Suprapubic skin (tissue), 4 donors: Measurements from ENCODE around the gene FARS2. TPM values are rescaled to one million over a fixed set of nuclear protein-coding genes. Genes with fewer than 3 reads are reported as not detected.

Experiments
- DNase-seq, 2 donors: peaks; one replicate each; pipeline ENCODE4 v3.0.0-alpha.2; 2019; ENCODE audit warnings: low spot score in 2 of 2
- H3K27ac ChIP-seq: fragments of 200-600 bp; sonication (generic); one replicate; pipeline ENCODE4 v1.5.1; 2019
- H3K27me3 ChIP-seq: fragments of 200-600 bp; sonication (generic); one replicate; pipeline ENCODE4 v1.5.1; 2019
- H3K36me3 ChIP-seq: fragments of 200-600 bp; sonication (generic); one replicate; pipeline ENCODE4 v1.5.1; 2019
- H3K4me1 ChIP-seq: fragments of 200-600 bp; sonication (generic); one replicate; pipeline ENCODE4 v1.5.1; 2019
- H3K4me3 ChIP-seq: fragments of 200-600 bp; sonication (generic); one replicate; pipeline ENCODE4 v1.5.1; 2019; ENCODE audit warnings: mild to moderate bottlenecking
- H3K9me3 ChIP-seq: fragments of 200-600 bp; sonication (generic); one replicate; pipeline ENCODE4 v1.5.1; 2019
- CTCF ChIP-seq, 2 donors: fragments of 200-600 bp in 1 of 2; fragments of 450-650 bp in 1 of 2; sonication (generic) in 1 of 2; IDR thresholded peaks; one replicate each; pipeline ENCODE4 v1.5.1; 2016 to 2019; ENCODE audit warnings: antibody characterized with exemption in 2 of 2, mild to moderate bottlenecking in 1 of 2, moderate library complexity in 1 of 2
- EP300 ChIP-seq: sonication (generic); formaldehyde crosslinking; IDR thresholded peaks from one replicate; pipeline ENCODE4 v1.6.1; 2017; ENCODE audit warnings: antibody characterized with exemption
- POLR2A ChIP-seq, 2 donors: fragments of 450-650 bp; IDR thresholded peaks; one replicate each; pipeline ENCODE4 v1.6.1; 2017; ENCODE audit warnings: antibody characterized with exemption in 2 of 2, mild to moderate bottlenecking in 2 of 2, moderate library complexity in 2 of 2
- POLR2AphosphoS5 ChIP-seq, 3 donors: sonication (generic); formaldehyde crosslinking; IDR thresholded peaks; one replicate each; pipeline ENCODE4 v1.6.1; 2017; ENCODE audit warnings: antibody characterized with exemption in 3 of 3
- WGBS: methylation state at CpG from one replicate; pipeline ENCODE4 v1.1.5; 2018; 5-methylcytosine and 5-hydroxymethylcytosine counted together
- total RNA-seq, 4 donors: library from RNA; depleted of rRNA; stranded (reverse); fragments of >200 nt; gene quantifications; one replicate each; pipeline ENCODE4 v1.1.0, GENCODE V29; 2016

FARS2 gene
- total RNA-seq, 4 donors from 2014 or later = 15.0 to 22.4 (median 20.1) TPM

- no peak for DNase-seq
- H3K36me3 ChIP-seq = peaks cover 3% of the 10 kb centered on the region
- no peaks in the 10 kb centered on the region for H3K9me3 ChIP-seq
- TF ChIP-seq EP300 = no peak
- TF ChIP-seq CTCF (IDR thresholded peaks at IDR 0.05) = no peak
- TF ChIP-seq POLR2A (IDR thresholded peaks at IDR 0.05) = no peak
- no peak for TF ChIP-seq POLR2AphosphoS5 (IDR thresholded peaks at IDR 0.05)
- 72% methylated on average over 5 of the region's 5 CpGs for WGBS
- H3K4me1 ChIP-seq = no peaks in the 10 kb centered on the region
- no peak overlapping the region for H3K4me3 ChIP-seq
- no peaks in the 10 kb centered on the region for H3K27me3 ChIP-seq
- H3K27ac ChIP-seq = no peak overlapping the region
These were observed 8.9 kb downstream of the FARS2 start for GRCh38 chr6:5270093-5270680.

DNA sequence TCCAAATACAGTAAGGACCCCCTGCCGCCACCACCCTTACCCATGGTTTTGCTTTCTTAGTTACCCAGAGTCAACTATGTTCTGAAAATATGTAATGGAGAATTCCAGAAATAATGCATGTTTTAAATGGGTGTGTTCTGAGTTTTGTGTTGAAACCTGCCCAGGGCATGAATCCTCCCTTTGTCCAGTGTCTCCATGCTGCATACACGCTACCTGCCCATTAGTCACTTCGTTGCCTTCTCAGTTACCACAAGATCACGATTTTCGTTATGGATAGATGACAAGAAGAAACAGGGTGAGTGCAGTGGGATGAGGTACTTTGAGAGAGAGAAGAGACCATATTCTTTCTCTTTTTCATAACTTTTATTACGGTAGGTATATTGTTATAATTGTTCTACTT, 10.6 kb downstream of the FARS2 start:
- no peaks in the 10 kb centered on the region for H3K27me3 ChIP-seq
- WGBS = 70% methylated on average over 6 of the region's 6 CpGs
- TF ChIP-seq POLR2AphosphoS5 (IDR thresholded peaks at IDR 0.05) (no peak), CTCF (IDR thresholded peaks at IDR 0.05) (no peak), POLR2A (IDR thresholded peaks at IDR 0.05) (no peak), EP300 (no peak)
- H3K27ac ChIP-seq = no peak overlapping the region
- H3K4me3 ChIP-seq = no peak overlapping the region
- no peak for DNase-seq
- H3K36me3 ChIP-seq = no peaks in the 10 kb centered on the region
- H3K9me3 ChIP-seq = no peaks in the 10 kb centered on the region
- H3K4me1 ChIP-seq = no peaks in the 10 kb centered on the region

GRCh38 chr6:5274231-5274630, 12.9 kb downstream of the FARS2 start:
- DNase-seq = no peak
- Histone ChIP-seq H3K36me3 (no peaks in the 10 kb centered on the region), H3K27ac (no peak overlapping the region), H3K4me1 (no peaks in the 10 kb centered on the region), H3K9me3 (no peaks in the 10 kb centered on the region), H3K4me3 (no peak overlapping the region), H3K27me3 (no peaks in the 10 kb centered on the region)
- TF ChIP-seq EP300 (no peak), CTCF (IDR thresholded peaks at IDR 0.05) (no peak), POLR2AphosphoS5 (IDR thresholded peaks at IDR 0.05) (no peak), POLR2A (IDR thresholded peaks at IDR 0.05) (no peak)
- WGBS = 93% methylated on average over 3 of the region's 3 CpGs

- Histone ChIP-seq H3K9me3 (no peaks in the 10 kb centered on the region), H3K4me3 (no peak overlapping the region), H3K27ac (no peak overlapping the region), H3K4me1 (no peaks in the 10 kb centered on the region), H3K27me3 (no peaks in the 10 kb centered on the region), H3K36me3 (no peaks in the 10 kb centered on the region)
- TF ChIP-seq CTCF (IDR thresholded peaks at IDR 0.05) (no peak), POLR2AphosphoS5 (IDR thresholded peaks at IDR 0.05) (no peak), POLR2A (IDR thresholded peaks at IDR 0.05) (no peak), EP300 (no peak)
- 84% methylated on average over 2 of the region's 2 CpGs for WGBS
- DNase-seq = no peak
These were observed 14.2 kb downstream of the FARS2 start for GRCh38 chr6:5275497-5275896.

DNA sequence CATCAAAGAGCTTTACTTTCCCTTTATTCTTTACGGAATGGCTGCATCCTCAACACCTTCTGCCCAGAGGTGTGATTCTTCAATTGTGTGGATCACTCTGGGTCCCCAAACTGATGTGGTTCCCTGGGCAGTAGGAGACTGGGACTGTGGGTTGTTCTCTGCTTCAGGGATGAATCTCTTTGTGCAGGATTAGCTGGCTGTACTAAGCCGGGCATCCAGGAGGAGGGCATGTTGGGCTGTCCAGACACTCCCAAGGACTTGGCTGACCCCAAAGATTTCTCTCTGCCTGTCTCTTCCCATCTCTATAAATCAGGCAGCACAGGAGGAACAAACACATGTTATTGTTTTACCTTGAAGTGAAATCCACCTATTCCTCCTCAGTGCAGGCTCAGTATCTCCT, 15.3 kb downstream of the FARS2 start:
- no peak for DNase-seq
- 88% methylated on average over 2 of the region's 2 CpGs for WGBS
- H3K36me3 ChIP-seq = no peaks in the 10 kb centered on the region
- H3K4me1 ChIP-seq = no peaks in the 10 kb centered on the region
- H3K27ac ChIP-seq = no peak overlapping the region
- no peak overlapping the region for H3K4me3 ChIP-seq
- H3K9me3 ChIP-seq = no peaks in the 10 kb centered on the region
- H3K27me3 ChIP-seq = no peaks in the 10 kb centered on the region
- TF ChIP-seq EP300 = no peak

DNA sequence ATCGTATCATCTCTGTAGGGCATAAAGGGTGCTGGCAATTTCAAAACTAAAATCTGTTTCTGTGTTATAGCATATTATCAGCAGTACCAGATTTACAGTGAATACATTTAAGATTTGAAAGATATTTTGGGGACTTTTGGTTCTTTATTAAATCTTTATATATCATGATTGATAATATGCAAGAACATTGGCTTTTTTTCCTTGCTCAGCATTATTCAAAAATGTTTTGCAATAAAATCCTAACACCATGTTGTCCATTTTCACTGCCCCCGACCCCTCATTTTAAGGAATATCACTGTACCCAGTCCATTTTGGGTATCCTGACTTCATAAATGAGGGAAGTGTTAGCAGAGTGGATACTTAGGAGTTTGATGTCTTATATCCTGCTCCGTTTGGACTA, 16.3 kb downstream of the FARS2 start:
- Histone ChIP-seq H3K36me3 (no peaks in the 10 kb centered on the region), H3K27me3 (no peaks in the 10 kb centered on the region), H3K4me1 (no peaks in the 10 kb centered on the region), H3K4me3 (no peak overlapping the region), H3K9me3 (no peaks in the 10 kb centered on the region), H3K27ac (no peak overlapping the region)
- WGBS = 91% methylated on average over 3 of the region's 3 CpGs
- DNase-seq = no peak
- TF ChIP-seq POLR2A (IDR thresholded peaks at IDR 0.05) = no peak
- TF ChIP-seq POLR2AphosphoS5 (IDR thresholded peaks at IDR 0.05) = no peak
- TF ChIP-seq CTCF (IDR thresholded peaks at IDR 0.05) = no peak
- no peak for TF ChIP-seq EP300
